B cell (primary cell): ENCODE results near the gene OSBP2. TPM values are rescaled to one million over a fixed set of nuclear protein-coding genes. Genes with fewer than 3 reads are reported as not detected.

Experiments used
- ATAC-seq: fragments of 200-7000 bp; cut with Tn5 transposase; one replicate; pipeline ENCODE4 v1.10.0; 2021; ENCODE audit warnings: low read depth, mild to moderate bottlenecking, moderate number of reproducible peaks, moderate library complexity
- CTCF ChIA-PET: fragments of 350-600 bp; sonication (Branson Sonifier 250); formaldehyde crosslinking; loops from one replicate; lab custom pipeline; 2021; ENCODE audit warnings: antibody characterized with exemption, inconsistent platforms; lab: Charles Lee
- POLR2A ChIA-PET: fragments of 350-600 bp; sonication (Branson Sonifier 250); formaldehyde crosslinking; loops from one replicate; lab custom pipeline; 2021; ENCODE audit warnings: antibody characterized with exemption; lab: Charles Lee
- DNase-seq: peaks from one replicate; pipeline ENCODE4 v3.0.0; 2013
- H2AFZ ChIP-seq: 2 replicates; pipeline ENCODE4 v1.6.1; 2012; ENCODE audit warnings: mild to moderate bottlenecking, low read depth, low read length; ENCODE audit not compliant: insufficient read depth, poor library complexity, severe bottlenecking
- H3K27ac ChIP-seq, 2 donors: 1 replicate in 1 of 2; 2 replicates in 1 of 2; pipeline ENCODE4 v1.5.1; 2012 to 2013; ENCODE audit warnings: low read length in 2 of 2, mild to moderate bottlenecking in 2 of 2, moderate library complexity in 1 of 2
- H3K27me3 ChIP-seq, 4 experiments: fragments of 200-600 bp in 1 of 4; sonication (generic) in 1 of 4; replicated peaks in 1 of 4; 1 replicate in 2 of 4; 2 replicates in 2 of 4; pipeline versions ENCODE4 v1.6.1 to v1.7.0; 2013 to 2016; ENCODE audit warnings: low read length in 3 of 4, mild to moderate bottlenecking in 2 of 4, mixed read lengths in 1 of 4, moderate library complexity in 1 of 4; ENCODE audit not compliant: insufficient read depth in 4 of 4, control insufficient read depth in 3 of 4; ENCODE audit errors: control extremely low read depth in 1 of 4
- H3K36me3 ChIP-seq, 2 experiments: replicated peaks in 1 of 2; 1 replicate in 1 of 2; 2 replicates in 1 of 2; pipeline versions ENCODE4 v1.6.1 to v1.7.1; 2013; ENCODE audit warnings: low read length in 1 of 2; ENCODE audit not compliant: insufficient read depth in 2 of 2, control insufficient read depth in 1 of 2; ENCODE audit errors: control extremely low read depth in 1 of 2, extremely low read depth in 1 of 2
- H3K4me1 ChIP-seq, 2 donors: fragments of 200-600 bp in 1 of 2; sonication (generic) in 1 of 2; 1 replicate in 1 of 2; 2 replicates in 1 of 2; pipeline versions ENCODE4 v1.5.1 to v1.6.1; 2013 to 2017; ENCODE audit warnings: low read length in 2 of 2; ENCODE audit not compliant: control insufficient read depth in 2 of 2, insufficient read depth in 2 of 2
- H3K4me2 ChIP-seq: replicated peaks from 2 replicates; pipeline ENCODE3; 2012; ENCODE audit warnings: mild to moderate bottlenecking, low read depth, low read length; ENCODE audit not compliant: poor library complexity, severe bottlenecking
- H3K4me3 ChIP-seq, 5 experiments: fragments of 200-600 bp in 1 of 5; sonication (generic) in 1 of 5; 1 replicate in 3 of 5; 2 replicates in 2 of 5; pipeline versions ENCODE4 v1.5.1 to v1.7.0; 2011 to 2016; ENCODE audit warnings: low read length in 4 of 5, mild to moderate bottlenecking in 4 of 5, low read depth in 2 of 5, control low read depth in 1 of 5, moderate library complexity in 1 of 5; ENCODE audit not compliant: insufficient read depth in 1 of 5; ENCODE audit errors: control extremely low read depth in 1 of 5, extremely low read depth in 1 of 5
- H3K79me2 ChIP-seq: fragments of 200-600 bp; sonication (generic); one replicate; pipeline ENCODE4 v1.6.0; 2016; ENCODE audit warnings: low read length; ENCODE audit not compliant: control insufficient read depth, insufficient read depth
- H3K9ac ChIP-seq: fragments of 200-600 bp; sonication (generic); 2 replicates; pipeline ENCODE4 v1.6.1; 2017; ENCODE audit warnings: mild to moderate bottlenecking, low read length, moderate library complexity
- H3K9me3 ChIP-seq, 3 donors: one replicate each; pipeline versions ENCODE4 v1.6.1 to v1.7.1; 2013; ENCODE audit warnings: low read length in 2 of 3; ENCODE audit not compliant: control insufficient read depth in 2 of 3, insufficient read depth in 1 of 3; ENCODE audit errors: control extremely low read depth in 1 of 3
- H4K20me1 ChIP-seq: 2 replicates; pipeline ENCODE4 v1.6.0; 2012; ENCODE audit warnings: mild to moderate bottlenecking, low read length; ENCODE audit not compliant: insufficient read depth, control insufficient read depth, poor library complexity, severe bottlenecking
- H3K27ac Mint-ChIP-seq: one replicate; pipeline ENCODE4 v1.8.0; 2021; ENCODE audit warnings: mixed read lengths
- H3K27me3 Mint-ChIP-seq: one replicate; pipeline ENCODE4 v1.8.0; 2021; ENCODE audit warnings: mixed read lengths
- H3K4me1 Mint-ChIP-seq: one replicate; pipeline ENCODE4 v1.8.0; 2021; ENCODE audit warnings: mixed read lengths
- H3K4me3 Mint-ChIP-seq: one replicate; pipeline ENCODE4 v1.8.0; 2021; ENCODE audit warnings: mixed read lengths
- H3K9me3 Mint-ChIP-seq: one replicate; pipeline ENCODE4 v1.8.0; 2022; ENCODE audit warnings: mixed read lengths; ENCODE audit not compliant: insufficient read depth
- CTCF ChIP-seq: fragments of 200-600 bp; IDR thresholded peaks from one replicate; pipeline ENCODE4 v1.8.0; 2022; ENCODE audit warnings: antibody characterized with exemption, mild to moderate bottlenecking
- EZH2 ChIP-seq: IDR thresholded peaks from 2 replicates; pipeline ENCODE4 v1.6.1; 2012; ENCODE audit warnings: borderline replicate concordance, low read depth, mild to moderate bottlenecking, moderate library complexity, low read length; ENCODE audit not compliant: insufficient read depth, poor library complexity, severe bottlenecking
- WGBS: methylation state at CpG from one replicate; pipeline ENCODE4 v1.1.5; 2013; ENCODE audit warnings: missing lambda C conversion rate; ENCODE audit not compliant: insufficient coverage; 5-methylcytosine and 5-hydroxymethylcytosine counted together
- intact Hi-C: fragments of 100-400 bp; cut with micrococcal nuclease; formaldehyde crosslinking; loops from one replicate; pipeline ENCODE4 v1.10.0; 2022
- polyA plus RNA-seq: library from polyadenylated mRNA; depleted of rRNA; stranded (reverse); fragments of >200 nt; gene quantifications from 2 replicates; pipeline ENCODE4 v1.2.3, GENCODE V29; 2012
- total RNA-seq, 2 donors: library from RNA; stranded (reverse); fragments of 120-200 nt in 1 of 2; gene quantifications; 1 replicate in 1 of 2; 2 replicates in 1 of 2; pipeline versions ENCODE4 v1.2.3 to v1.2.4, GENCODE V29; 2013 to 2022

Gene OSBP2
- total and polyA plus RNA-seq, 2 donors (not counting 1 experiment from before 2014, with no cell fraction given) = 0.10 to 1.0 TPM

- Mint-ChIP-seq H3K27me3 (no peaks in the 10 kb centered on the region), H3K9me3 (no peaks in the 10 kb centered on the region), H3K27ac (peak overlapping the region; percentile 68), H3K4me1 (peaks cover 21% of the 10 kb centered on the region), H3K4me3 (peak overlapping the region; percentile 98)
- H3K9ac ChIP-seq = peak overlapping the region; percentile 85
- H3K36me3 ChIP-seq = peaks cover 0 to 7% of the 10 kb centered on the region in 2 experiments
- DNase-seq (no peak), ATAC-seq (no peak)
- intact Hi-C loops = loop anchor here (1.0 to 10.0 kb wide), 2 partner anchors 26 to 676 kb away; partner anchors contain the start of genes OSBP2 and PATZ1
- H3K4me3 ChIP-seq = peak overlapping the region; percentile 3 to 93 (median 86)
- peaks cover 5% of the 10 kb centered on the region for H3K79me2 ChIP-seq
- no peaks in the 10 kb centered on the region for H4K20me1 ChIP-seq
- ChIA-PET POLR2A (interaction anchor here (2.4 kb wide), 1 partner anchor 34 kb away, joined by 10 read pairs; no protein-coding TSS in a partner anchor), CTCF (interaction anchor here (1.3 to 3.9 kb wide), 2 partner anchors 34 to 86 kb away, joined by 4 to 35 read pairs; partner anchors contain the start of gene SLC35E4)
- no peak overlapping the region for H3K27ac ChIP-seq
- WGBS = 41% methylated on average over 10 of the region's 10 CpGs
- H3K27me3 ChIP-seq = peaks cover 0 to 6% (median 0%) of the 10 kb centered on the region in 4 experiments
- peak overlapping the region; percentile 97 for H2AFZ ChIP-seq
- TF ChIP-seq CTCF (no peak), EZH2 (no peak)
- H3K4me1 ChIP-seq = peaks cover 12 to 17% of the 10 kb centered on the region in 2 donors
- peak overlapping the region; percentile 83 for H3K4me2 ChIP-seq
- H3K9me3 ChIP-seq = no peaks in the 10 kb centered on the region
Measured at GRCh38 chr22:30668386-30668710, 26.3 kb upstream of the OSBP2 start.

- H3K27ac Mint-ChIP-seq = no peak overlapping the region
- peaks cover 13% of the 10 kb centered on the region for H3K4me1 Mint-ChIP-seq
- no peak overlapping the region for H3K4me3 Mint-ChIP-seq
- Histone ChIP-seq H3K9me3 (no peaks in the 10 kb centered on the region), H3K36me3 (no peaks in the 10 kb centered on the region), H3K4me2 (no peak overlapping the region), H3K4me1 (peaks cover 12 to 17% of the 10 kb centered on the region in 2 donors), H3K9ac (no peak overlapping the region), H3K27me3 (peaks cover 0 to 6% (median 0%) of the 10 kb centered on the region in 4 experiments), H3K79me2 (peaks cover 2% of the 10 kb centered on the region), H4K20me1 (no peaks in the 10 kb centered on the region), H3K4me3 (no peak overlapping the region), H3K27ac (no peak overlapping the region), H2AFZ (no peak overlapping the region)
- ChIA-PET CTCF (no interaction called here), POLR2A (no interaction called here)
- ATAC-seq (no peak), DNase-seq (no peak)
- no peaks in the 10 kb centered on the region for H3K9me3 Mint-ChIP-seq
- peaks cover 9% of the 10 kb centered on the region for H3K27me3 Mint-ChIP-seq
- TF ChIP-seq CTCF = no peak
- TF ChIP-seq EZH2 = no peak
- WGBS = 88% methylated on average over 1 of the region's 3 CpGs
- intact Hi-C loops = no loop called here
Measured at GRCh38 chr22:30671071-30671470, 23.6 kb upstream of the OSBP2 start.
